Common myeloid progenitor, CD34-positive (primary cell): Measurements from ENCODE around the gene MEF2D.

Source experiments
- CTCF ChIA-PET: fragments of 350-600 bp; sonication (Branson Sonifier 250); formaldehyde crosslinking; loops from one replicate; lab custom pipeline; 2021; ENCODE audit warnings: antibody characterized with exemption; lab: Charles Lee
- POLR2A ChIA-PET: fragments of 350-600 bp; sonication (Branson Sonifier 250); formaldehyde crosslinking; loops from one replicate; lab custom pipeline; 2021; ENCODE audit warnings: antibody characterized with exemption; lab: Charles Lee
- DNase-seq, 3 donors: peaks; one replicate each; pipeline versions ENCODE4 v3.0.0 to v3.0.0-alpha.2; 2013
- H3K27ac ChIP-seq, 2 experiments: 1 replicate in 1 of 2; 2 replicates in 1 of 2; pipeline ENCODE4 v1.7.0; 2013; ENCODE audit warnings: inconsistent platforms in 2 of 2, low read length in 2 of 2, mild to moderate bottlenecking in 2 of 2, low read depth in 1 of 2, moderate library complexity in 1 of 2; ENCODE audit not compliant: severe bottlenecking in 2 of 2, insufficient read depth in 1 of 2, poor library complexity in 1 of 2
- H3K27me3 ChIP-seq, 5 experiments: replicated peaks in 2 of 5; 1 replicate in 3 of 5; 2 replicates in 2 of 5; pipeline versions ENCODE4 v1.6.1 to v1.7.0; 2013; ENCODE audit warnings: low read length in 4 of 5, mild to moderate bottlenecking in 2 of 5, moderate library complexity in 2 of 5, inconsistent platforms in 1 of 5; ENCODE audit not compliant: insufficient read depth in 5 of 5, control insufficient read depth in 4 of 5
- H3K36me3 ChIP-seq, 4 experiments: 1 replicate in 2 of 4; 2 replicates in 2 of 4; pipeline versions ENCODE4 v1.6.1 to v1.7.0; 2013; ENCODE audit warnings: low read length in 3 of 4, control low read depth in 1 of 4, mild to moderate bottlenecking in 1 of 4; ENCODE audit not compliant: control insufficient read depth in 4 of 4, insufficient read depth in 4 of 4
- H3K4me1 ChIP-seq, 4 experiments: 1 replicate in 3 of 4; 2 replicates in 1 of 4; pipeline versions ENCODE4 v1.6.1 to v1.7.1; 2013; ENCODE audit warnings: low read length in 3 of 4, mild to moderate bottlenecking in 3 of 4, control low read depth in 1 of 4, inconsistent platforms in 1 of 4, moderate library complexity in 1 of 4; ENCODE audit not compliant: control insufficient read depth in 4 of 4, insufficient read depth in 4 of 4; ENCODE audit errors: control extremely low read depth in 1 of 4
- H3K4me3 ChIP-seq, 7 experiments: 1 replicate in 4 of 7; 2 replicates in 3 of 7; pipeline versions ENCODE4 v1.5.1 to v1.7.0; 2013; ENCODE audit warnings: mild to moderate bottlenecking in 7 of 7, low read length in 6 of 7, moderate library complexity in 6 of 7, inconsistent platforms in 2 of 7, low read depth in 2 of 7, control low read depth in 1 of 7; ENCODE audit not compliant: insufficient read depth in 4 of 7, control insufficient read depth in 1 of 7; ENCODE audit errors: extremely low read depth in 1 of 7
- H3K9me3 ChIP-seq, 5 experiments: 1 replicate in 4 of 5; 2 replicates in 1 of 5; pipeline versions ENCODE4 v1.6.1 to v1.7.1; 2013; ENCODE audit warnings: low read length in 4 of 5, mild to moderate bottlenecking in 2 of 5, inconsistent platforms in 1 of 5, low read depth in 1 of 5, moderate library complexity in 1 of 5; ENCODE audit not compliant: control insufficient read depth in 4 of 5, insufficient read depth in 2 of 5; ENCODE audit errors: control extremely low read depth in 1 of 5
- WGBS: methylation state at CpG from one replicate; pipeline ENCODE4 v1.1.5; 2013; ENCODE audit not compliant: insufficient coverage; 5-methylcytosine and 5-hydroxymethylcytosine counted together

The MEF2D gene

DNA sequence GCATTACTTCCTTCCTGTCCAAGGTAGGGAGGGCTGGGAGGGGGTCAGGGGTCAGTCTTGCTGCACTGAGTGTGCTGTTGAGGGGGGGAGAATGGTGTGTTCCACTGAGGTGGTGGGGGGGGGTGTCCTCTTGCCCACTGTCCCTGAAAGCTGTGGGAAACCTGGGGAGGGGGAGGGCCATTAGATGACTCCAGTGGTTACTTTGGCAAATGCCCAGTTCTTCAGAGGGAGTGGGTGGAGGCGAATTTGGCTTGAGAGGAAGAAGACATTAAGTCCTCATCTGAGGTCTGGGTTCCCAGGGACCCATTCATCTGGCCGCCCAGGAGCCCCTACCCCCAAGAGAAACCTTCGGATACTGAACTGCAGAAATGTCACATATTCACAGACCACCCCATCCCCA is 36.2 kb downstream of the MEF2D start:
- Histone ChIP-seq H3K36me3 (peaks cover 4 to 54% (median 49%) of the 10 kb centered on the region in 4 experiments), H3K4me3 (no peak overlapping the region), H3K27me3 (no peaks in the 10 kb centered on the region), H3K27ac (no peak overlapping the region), H3K4me1 (no peaks in the 10 kb centered on the region), H3K9me3 (no peaks in the 10 kb centered on the region)
- POLR2A ChIA-PET = no interaction called here
- 88% methylated on average over 1 of the region's 3 CpGs for WGBS
- no peak for DNase-seq
- CTCF ChIA-PET = interaction anchor here (2.5 kb wide), 1 partner anchor 17 kb away, joined by 9 read pairs; no protein-coding TSS in a partner anchor

DNA sequence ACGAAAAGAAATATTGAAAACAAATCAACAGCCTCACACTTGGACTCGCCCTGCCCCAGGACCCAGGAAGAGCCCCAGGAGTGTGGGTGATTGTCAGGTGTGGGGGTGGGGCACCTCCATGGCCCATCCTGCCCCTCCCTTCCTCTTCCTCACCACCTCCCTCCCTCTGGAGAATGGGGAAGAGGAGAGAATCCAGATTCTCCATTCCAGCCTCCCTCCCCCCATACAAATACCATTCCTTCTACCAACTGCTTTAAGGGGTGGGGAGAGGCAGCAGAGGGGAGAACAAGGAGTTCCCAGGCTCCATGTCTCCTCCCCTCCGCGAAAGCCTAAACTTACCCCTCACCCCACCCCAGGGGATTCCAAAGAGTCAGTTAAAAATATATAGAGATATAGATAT is 36.7 kb downstream of the MEF2D start:
- Histone ChIP-seq H3K4me1 (no peaks in the 10 kb centered on the region), H3K27ac (no peak overlapping the region), H3K36me3 (peaks cover 4 to 51% (median 46%) of the 10 kb centered on the region in 4 experiments), H3K27me3 (no peaks in the 10 kb centered on the region), H3K4me3 (no peak overlapping the region), H3K9me3 (no peaks in the 10 kb centered on the region)
- no CpG with 5 or more reads among the region's 4 CpGs for WGBS
- CTCF ChIA-PET = no interaction called here
- no peak for DNase-seq
- POLR2A ChIA-PET = no interaction called here

GRCh38 chr1:156462954-156463795 is 37.4 kb downstream of the MEF2D start:
- 96% methylated on average over 13 of the region's 20 CpGs for WGBS

DNA sequence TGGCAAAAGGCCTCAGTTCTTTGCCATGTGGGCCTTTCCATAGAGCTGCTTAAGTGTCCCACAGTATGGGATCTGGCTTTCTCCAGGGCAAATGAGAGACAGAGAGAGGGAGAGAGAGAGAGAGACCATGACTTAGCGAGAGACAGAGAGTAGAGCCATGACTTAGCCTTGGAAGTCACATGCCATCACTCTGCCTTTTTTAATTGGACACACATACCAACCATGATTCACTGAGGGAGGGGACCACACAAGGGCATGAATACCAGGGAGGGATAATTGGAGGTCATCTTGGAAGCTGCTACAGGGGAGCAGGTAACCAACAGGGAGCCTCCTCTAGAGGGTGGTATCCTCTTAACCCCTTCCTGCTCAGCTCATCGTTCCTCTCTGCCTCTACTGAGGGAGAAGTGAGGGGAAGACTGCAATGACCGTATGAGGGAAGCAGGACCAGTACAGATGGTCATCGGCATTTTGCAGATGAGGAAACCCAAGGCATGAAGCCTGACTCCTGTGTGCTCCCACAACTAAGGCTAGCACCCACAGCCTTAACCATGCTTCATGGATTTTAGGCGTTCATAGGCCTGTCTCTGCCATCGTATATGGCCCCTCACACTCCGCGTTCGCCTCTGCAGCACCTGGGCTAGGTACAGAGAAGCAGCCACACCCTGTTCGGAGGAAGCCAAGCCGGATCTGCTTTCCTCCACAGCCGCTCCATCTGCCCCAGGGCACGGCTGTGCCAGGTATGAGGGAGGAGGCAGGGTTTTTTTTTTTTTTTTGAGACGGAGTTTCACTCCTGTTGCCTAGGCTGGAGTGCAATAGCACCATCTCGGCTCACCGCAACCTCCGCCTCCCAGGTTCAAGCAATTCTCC is 38.6 kb downstream of the MEF2D start:
- H3K27me3 ChIP-seq = no peaks in the 10 kb centered on the region
- no peak overlapping the region for H3K4me3 ChIP-seq
- no peaks in the 10 kb centered on the region for H3K9me3 ChIP-seq
- peaks cover 2 to 34% (median 31%) of the 10 kb centered on the region in 4 experiments for H3K36me3 ChIP-seq
- H3K27ac ChIP-seq = no peak overlapping the region
- ChIA-PET CTCF (interaction anchor here (1.2 to 4.0 kb wide), 4 partner anchors 9 to 76 kb away, joined by 4 to 17 read pairs (median 10); no protein-coding TSS in a partner anchor), POLR2A (no interaction called here)
- WGBS = 94% methylated on average over 14 of the region's 17 CpGs
- DNase-seq = no peak
- H3K4me1 ChIP-seq = peaks cover 2 to 9% (median 6%) of the 10 kb centered on the region in 4 experiments

More at GRCh38 chr1:156462954-156463795, 37.4 kb downstream of the MEF2D start:
- ChIA-PET POLR2A (no interaction called here), CTCF (no interaction called here)
- no peak overlapping the region for H3K4me3 ChIP-seq
- no peak for DNase-seq
- peaks cover 4 to 44% (median 39%) of the 10 kb centered on the region in 4 experiments for H3K36me3 ChIP-seq
- H3K9me3 ChIP-seq = no peaks in the 10 kb centered on the region
- H3K4me1 ChIP-seq = no peaks in the 10 kb centered on the region
- no peaks in the 10 kb centered on the region for H3K27me3 ChIP-seq
- no peak overlapping the region for H3K27ac ChIP-seq

- 89% methylated on average over 2 of the region's 4 CpGs for WGBS
- POLR2A ChIA-PET = interaction anchor here (0.8 kb wide), 1 partner anchor 40 kb away, joined by 3 read pairs; no protein-coding TSS in a partner anchor
- peaks cover 0 to 25% (median 22%) of the 10 kb centered on the region in 4 experiments for H3K36me3 ChIP-seq
- DNase-seq = no peak
- no peaks in the 10 kb centered on the region for H3K9me3 ChIP-seq
- no peak overlapping the region for H3K27ac ChIP-seq
- CTCF ChIA-PET = interaction anchor here (0.6 to 4.0 kb wide), 7 partner anchors 8 to 75 kb away, joined by 3 to 17 read pairs (median 5); partner anchors contain the start of gene MEF2D
- H3K4me3 ChIP-seq = no peak overlapping the region
- H3K4me1 ChIP-seq = peaks cover 2 to 17% (median 15%) of the 10 kb centered on the region in 4 experiments
- no peaks in the 10 kb centered on the region for H3K27me3 ChIP-seq
Observed at GRCh38 chr1:156461109-156461508, 39.5 kb downstream of the MEF2D start.

- DNase-seq = peak; percentile 46 to 83 (median 63)
- ChIA-PET POLR2A (interaction anchor here (0.8 kb wide), 1 partner anchor 41 kb away, joined by 3 read pairs; no protein-coding TSS in a partner anchor), CTCF (interaction anchor here (0.6 to 4.0 kb wide), 9 partner anchors 9 to 121 kb away, joined by 3 to 17 read pairs (median 4); partner anchors contain the start of gene MEF2D)
- Histone ChIP-seq H3K27ac (no peak overlapping the region), H3K36me3 (peaks cover 0 to 19% (median 17%) of the 10 kb centered on the region in 4 experiments), H3K27me3 (no peaks in the 10 kb centered on the region), H3K9me3 (no peaks in the 10 kb centered on the region), H3K4me1 (peaks cover 2 to 18% (median 17%) of the 10 kb centered on the region in 4 experiments), H3K4me3 (no peak overlapping the region)
- 75% methylated on average over 1 of the region's 1 CpG for whole genome bisulfite sequencing
Observed at GRCh38 chr1:156460525-156460924, 40.0 kb downstream of the MEF2D start.
